Mesenchymal stem cell (in vitro differentiated cells and primary cell): ENCODE data around the gene THBS4.

Experiments
- DNase-seq: peaks from one replicate; pipeline ENCODE4 v3.0.0-alpha.2; 2013
- H2AFZ ChIP-seq: one replicate; pipeline ENCODE4 v1.6.1; 2013; ENCODE audit warnings: low read depth, mild to moderate bottlenecking, control low read depth, inconsistent platforms, low read length, moderate library complexity
- H2AK5ac ChIP-seq: 2 replicates; pipeline ENCODE4 v1.6.1; 2013; ENCODE audit warnings: low read length, moderate library complexity, mild to moderate bottlenecking, inconsistent platforms; ENCODE audit not compliant: severe bottlenecking
- H2BK120ac ChIP-seq: one replicate; pipeline ENCODE4 v1.6.1; 2013; ENCODE audit warnings: low read depth, mild to moderate bottlenecking, inconsistent platforms, low read length, moderate library complexity
- H2BK12ac ChIP-seq, 2 experiments: one replicate each; pipeline ENCODE4 v1.6.1; 2013; ENCODE audit warnings: inconsistent platforms in 2 of 2, low read length in 2 of 2, mild to moderate bottlenecking in 2 of 2, moderate library complexity in 2 of 2, control low read depth in 1 of 2
- H2BK15ac ChIP-seq: one replicate; pipeline ENCODE4 v1.6.1; 2013; ENCODE audit warnings: mild to moderate bottlenecking, low read depth, inconsistent platforms; ENCODE audit not compliant: poor library complexity, severe bottlenecking
- H2BK5ac ChIP-seq: 2 replicates; pipeline ENCODE4 v1.6.1; 2013; ENCODE audit warnings: low read depth, mild to moderate bottlenecking, low read length, control low read depth, inconsistent platforms; ENCODE audit not compliant: poor library complexity, severe bottlenecking
- H3K14ac ChIP-seq, 2 experiments: one replicate each; pipeline ENCODE4 v1.6.1; 2013; ENCODE audit warnings: inconsistent platforms in 2 of 2, low read length in 2 of 2, control low read depth in 1 of 2, mild to moderate bottlenecking in 1 of 2, moderate library complexity in 1 of 2
- H3K18ac ChIP-seq, 2 experiments: one replicate each; pipeline ENCODE4 v1.6.1; 2013; ENCODE audit warnings: inconsistent platforms in 2 of 2, low read length in 2 of 2, control low read depth in 1 of 2, low read depth in 1 of 2, mild to moderate bottlenecking in 1 of 2
- H3K23ac ChIP-seq, 2 experiments: one replicate each; pipeline ENCODE4 v1.6.1; 2013; ENCODE audit warnings: inconsistent platforms in 2 of 2, low read length in 2 of 2, mild to moderate bottlenecking in 2 of 2, moderate library complexity in 2 of 2, control low read depth in 1 of 2
- H3K27ac ChIP-seq: 2 replicates; pipeline ENCODE4 v1.5.1; 2013; ENCODE audit warnings: mild to moderate bottlenecking, moderate library complexity, low read length, control low read depth, inconsistent platforms; ENCODE audit not compliant: poor library complexity, severe bottlenecking
- H3K27me3 ChIP-seq, 2 experiments: 2 replicates each; pipeline versions ENCODE4 v1.6.1 to v1.7.0; 2013; ENCODE audit warnings: low read length in 2 of 2, mild to moderate bottlenecking in 2 of 2, moderate library complexity in 2 of 2, control low read depth in 1 of 2, inconsistent platforms in 1 of 2; ENCODE audit not compliant: control insufficient read depth in 1 of 2, insufficient read depth in 1 of 2
- H3K36me3 ChIP-seq, 2 experiments: 2 replicates each; pipeline versions ENCODE4 v1.6.1 to v1.7.0; 2013; ENCODE audit warnings: low read length in 2 of 2, control low read depth in 1 of 2, inconsistent platforms in 1 of 2, low read depth in 1 of 2, mild to moderate bottlenecking in 1 of 2; ENCODE audit not compliant: insufficient read depth in 2 of 2, control insufficient read depth in 1 of 2
- H3K4ac ChIP-seq, 2 experiments: one replicate each; pipeline ENCODE4 v1.6.1; 2013; ENCODE audit warnings: inconsistent platforms in 2 of 2, low read length in 2 of 2, mild to moderate bottlenecking in 2 of 2, moderate library complexity in 2 of 2, control low read depth in 1 of 2, low read depth in 1 of 2
- H3K4me1 ChIP-seq: 2 replicates; pipeline ENCODE4 v1.6.1; 2013; ENCODE audit warnings: low read depth, low read length, control low read depth; ENCODE audit not compliant: control insufficient read depth, insufficient read depth
- H3K4me2 ChIP-seq: 2 replicates; pipeline ENCODE4 v1.6.1; 2013; ENCODE audit warnings: low read length, mild to moderate bottlenecking, inconsistent platforms; ENCODE audit not compliant: poor library complexity, severe bottlenecking
- H3K4me3 ChIP-seq, 2 experiments: 2 replicates each; pipeline versions ENCODE4 v1.5.1 to v1.7.0; 2013; ENCODE audit warnings: low read length in 2 of 2, mild to moderate bottlenecking in 2 of 2, control low read depth in 1 of 2, low read depth in 1 of 2; ENCODE audit not compliant: insufficient read depth in 1 of 2
- H3K79me1 ChIP-seq: replicated peaks from 2 replicates; pipeline ENCODE4 v1.6.1; 2013; ENCODE audit warnings: mild to moderate bottlenecking, control low read depth, low read length, inconsistent platforms; ENCODE audit not compliant: poor library complexity, severe bottlenecking
- H3K9ac ChIP-seq: 2 replicates; pipeline ENCODE4 v1.7.0; 2013; ENCODE audit warnings: mild to moderate bottlenecking, low read length, moderate library complexity
- H3K9me3 ChIP-seq: 2 replicates; pipeline ENCODE4 v1.7.0; 2013; ENCODE audit warnings: mild to moderate bottlenecking, low read length; ENCODE audit not compliant: control insufficient read depth
- H4K8ac ChIP-seq: one replicate; pipeline ENCODE4 v1.6.1; 2013; ENCODE audit warnings: inconsistent platforms, mild to moderate bottlenecking, low read length, moderate library complexity
- H4K91ac ChIP-seq: one replicate; pipeline ENCODE4 v1.6.1; 2013; ENCODE audit warnings: mild to moderate bottlenecking, low read length, inconsistent platforms
- WGBS: methylation state at CpG from one replicate; pipeline ENCODE4 v1.1.7; 2013; ENCODE audit warnings: mixed read lengths; 5-methylcytosine and 5-hydroxymethylcytosine counted together

Gene THBS4

DNA sequence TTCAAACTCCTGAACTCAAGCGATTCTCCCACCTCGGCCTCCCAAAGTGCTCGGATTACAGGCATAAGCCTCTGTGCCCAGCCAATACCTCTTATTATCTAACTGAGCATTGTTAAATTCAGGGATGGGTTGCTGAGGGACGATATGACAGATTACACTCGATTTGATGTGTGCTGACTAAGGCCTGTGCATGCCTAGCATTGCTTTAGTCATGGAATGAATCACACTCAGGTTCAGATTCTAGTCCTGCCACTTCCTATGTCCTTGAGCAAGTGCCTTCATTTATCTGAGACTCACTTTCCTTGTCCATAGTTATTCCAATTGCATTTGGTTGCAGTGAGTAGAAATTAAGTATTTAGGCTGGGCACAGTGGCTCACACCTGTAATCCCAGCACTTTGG, 19.5 kb downstream of the THBS4 start:
- DNase-seq, result no peak
- no peak overlapping the region for H4K91ac ChIP-seq
- no peak overlapping the region for H3K4me2 ChIP-seq
- peaks cover 5 to 9% of the 10 kb centered on the region in 2 experiments for H3K27me3 ChIP-seq
- no peak overlapping the region for H3K18ac ChIP-seq
- no peak overlapping the region for H2BK12ac ChIP-seq
- no peak overlapping the region for H2BK15ac ChIP-seq
- no peak overlapping the region for H3K23ac ChIP-seq
- no peaks in the 10 kb centered on the region for H3K79me1 ChIP-seq
- no peak overlapping the region for H2AFZ ChIP-seq
- 69% methylated on average over 3 of the region's 5 CpGs for WGBS
- H3K4me1 ChIP-seq, result no peaks in the 10 kb centered on the region
- no peak overlapping the region for H3K9ac ChIP-seq
- H4K8ac ChIP-seq, result no peak overlapping the region
- H3K14ac ChIP-seq, result no peak overlapping the region
- H3K9me3 ChIP-seq, result no peaks in the 10 kb centered on the region
- no peak overlapping the region for H2BK120ac ChIP-seq
- H3K36me3 ChIP-seq, result no peaks in the 10 kb centered on the region
- no peak overlapping the region for H3K4ac ChIP-seq
- no peak overlapping the region for H2AK5ac ChIP-seq
- no peak overlapping the region for H3K27ac ChIP-seq
- no peak overlapping the region for H3K4me3 ChIP-seq
- no peak overlapping the region for H2BK5ac ChIP-seq

DNA sequence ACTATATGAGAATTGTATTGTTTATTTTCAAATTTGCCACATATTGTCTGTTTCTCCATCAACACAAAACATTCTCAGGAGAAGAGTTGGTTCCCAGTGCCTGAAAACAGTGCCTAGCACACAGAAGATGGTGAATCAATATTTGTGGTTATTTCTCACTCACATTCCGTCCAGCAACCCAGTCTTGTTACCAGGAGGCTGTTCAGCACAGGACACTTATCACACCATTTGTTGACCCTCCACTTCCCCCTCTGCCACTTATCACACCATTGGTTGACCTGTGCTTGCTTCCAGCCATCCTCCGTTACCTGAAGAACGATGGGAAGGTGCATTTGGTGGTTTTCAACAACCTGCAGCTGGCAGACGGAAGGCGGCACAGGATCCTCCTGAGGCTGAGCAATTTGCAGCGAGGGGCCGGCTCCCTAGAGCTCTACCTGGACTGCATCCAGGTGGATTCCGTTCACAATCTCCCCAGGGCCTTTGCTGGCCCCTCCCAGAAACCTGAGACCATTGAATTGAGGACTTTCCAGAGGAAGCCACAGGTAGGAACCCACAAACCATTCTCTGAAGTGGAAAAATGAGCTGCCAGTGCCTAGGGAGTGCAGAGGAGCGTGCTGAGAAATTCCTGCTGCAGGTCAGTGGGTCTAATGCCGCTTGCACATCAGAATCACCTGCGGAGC, 20.5 kb downstream of the THBS4 start:
- H3K79me1 ChIP-seq, result no peaks in the 10 kb centered on the region
- H3K4me2 ChIP-seq, result no peak overlapping the region
- 74% methylated on average over 11 of the region's 11 CpGs for WGBS
- H3K4ac ChIP-seq, result no peak overlapping the region
- no peak for DNase-seq
- no peak overlapping the region for H2BK12ac ChIP-seq
- H3K27me3 ChIP-seq, result peaks cover 3 to 5% of the 10 kb centered on the region in 2 experiments
- H2BK120ac ChIP-seq, result no peak overlapping the region
- H4K91ac ChIP-seq, result no peak overlapping the region
- no peak overlapping the region for H2BK5ac ChIP-seq
- no peak overlapping the region for H2AFZ ChIP-seq
- no peaks in the 10 kb centered on the region for H3K4me1 ChIP-seq
- H3K36me3 ChIP-seq, result no peaks in the 10 kb centered on the region
- no peak overlapping the region for H3K23ac ChIP-seq
- no peak overlapping the region for H4K8ac ChIP-seq
- no peak overlapping the region for H2BK15ac ChIP-seq
- no peaks in the 10 kb centered on the region for H3K9me3 ChIP-seq
- H3K18ac ChIP-seq, result no peak overlapping the region
- H2AK5ac ChIP-seq, result no peak overlapping the region
- no peak overlapping the region for H3K27ac ChIP-seq
- H3K4me3 ChIP-seq, result no peak overlapping the region
- H3K9ac ChIP-seq, result no peak overlapping the region
- H3K14ac ChIP-seq, result no peak overlapping the region

DNA sequence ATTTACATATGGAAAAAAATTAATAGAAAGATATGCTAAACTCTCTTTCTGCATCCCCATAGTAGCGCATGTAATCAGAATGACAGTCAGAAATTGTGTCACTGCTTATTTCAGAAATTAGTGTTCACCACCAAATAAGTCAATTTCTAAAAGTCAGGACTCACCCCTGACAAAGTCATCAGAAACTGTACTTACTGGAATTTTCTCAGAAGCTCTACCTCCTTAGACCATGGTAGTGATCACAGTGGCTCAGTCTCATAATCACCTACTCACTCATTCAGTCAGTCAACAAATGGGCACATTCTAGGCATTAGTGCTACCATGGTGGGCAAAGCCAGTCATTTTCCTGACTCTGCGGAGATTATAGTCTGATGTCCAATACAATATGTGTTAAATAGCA, 22.0 kb downstream of the THBS4 start:
- no peak overlapping the region for H2BK12ac ChIP-seq
- no peaks in the 10 kb centered on the region for H3K9me3 ChIP-seq
- no peak overlapping the region for H2BK120ac ChIP-seq
- H3K79me1 ChIP-seq, result no peaks in the 10 kb centered on the region
- 98% methylated on average over 1 of the region's 2 CpGs for WGBS
- no peak for DNase-seq
- no peaks in the 10 kb centered on the region for H3K36me3 ChIP-seq
- H2BK5ac ChIP-seq, result no peak overlapping the region
- H2BK15ac ChIP-seq, result no peak overlapping the region
- H3K4me3 ChIP-seq, result no peak overlapping the region
- no peak overlapping the region for H3K4me2 ChIP-seq
- H2AK5ac ChIP-seq, result no peak overlapping the region
- H3K9ac ChIP-seq, result no peak overlapping the region
- H4K8ac ChIP-seq, result no peak overlapping the region
- H2AFZ ChIP-seq, result no peak overlapping the region
- no peaks in the 10 kb centered on the region for H3K4me1 ChIP-seq
- no peak overlapping the region for H3K18ac ChIP-seq
- H3K27ac ChIP-seq, result no peak overlapping the region
- no peak overlapping the region for H3K23ac ChIP-seq
- H3K4ac ChIP-seq, result no peak overlapping the region
- H3K14ac ChIP-seq, result no peak overlapping the region
- H3K27me3 ChIP-seq, result peaks cover 0 to 3% of the 10 kb centered on the region in 2 experiments
- H4K91ac ChIP-seq, result no peak overlapping the region

DNA sequence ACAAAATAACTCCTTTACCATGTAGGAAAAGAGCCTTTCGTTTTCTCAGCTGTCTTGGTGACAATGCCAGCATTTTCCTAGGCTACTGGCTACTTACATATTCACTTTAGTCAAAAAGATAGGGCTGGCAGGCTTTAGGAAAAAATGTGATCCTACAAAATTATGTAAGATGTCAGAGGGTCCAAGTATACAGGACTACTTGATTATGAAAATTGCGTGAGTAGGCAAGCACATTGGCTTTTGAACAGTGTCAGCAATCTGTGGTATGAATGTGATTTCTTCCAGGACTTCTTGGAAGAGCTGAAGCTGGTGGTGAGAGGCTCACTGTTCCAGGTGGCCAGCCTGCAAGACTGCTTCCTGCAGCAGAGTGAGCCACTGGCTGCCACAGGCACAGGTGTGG, 22.8 kb downstream of the THBS4 start:
- no peak overlapping the region for H2BK15ac ChIP-seq
- H2BK12ac ChIP-seq, result no peak overlapping the region
- peaks cover 0 to 3% of the 10 kb centered on the region in 2 experiments for H3K27me3 ChIP-seq
- H3K4me3 ChIP-seq, result no peak overlapping the region
- no peak overlapping the region for H3K18ac ChIP-seq
- H3K79me1 ChIP-seq, result no peaks in the 10 kb centered on the region
- H2AFZ ChIP-seq, result no peak overlapping the region
- H3K9me3 ChIP-seq, result no peaks in the 10 kb centered on the region
- no peak overlapping the region for H3K9ac ChIP-seq
- no peak overlapping the region for H4K91ac ChIP-seq
- H3K14ac ChIP-seq, result no peak overlapping the region
- no peaks in the 10 kb centered on the region for H3K4me1 ChIP-seq
- H3K4ac ChIP-seq, result no peak overlapping the region
- no peak overlapping the region for H2BK120ac ChIP-seq
- H3K4me2 ChIP-seq, result no peak overlapping the region
- H2BK5ac ChIP-seq, result no peak overlapping the region
- no peaks in the 10 kb centered on the region for H3K36me3 ChIP-seq
- no peak overlapping the region for H3K27ac ChIP-seq
- 98% methylated on average over 2 of the region's 2 CpGs for WGBS
- H4K8ac ChIP-seq, result no peak overlapping the region
- no peak for DNase-seq
- no peak overlapping the region for H2AK5ac ChIP-seq
- no peak overlapping the region for H3K23ac ChIP-seq
